H1 (cell line): ENCODE data around the gene FOSB. TPM values are rescaled to one million over a fixed set of nuclear protein-coding genes. Genes with fewer than 3 reads are reported as not detected.

Experiments
- CTCF ChIA-PET: fragments of 300-600 bp; sonication (Branson Sonifier 250); formaldehyde crosslinking; loops from one replicate; lab custom pipeline; 2021; ENCODE audit not compliant: partially characterized antibody; lab: Charles Lee
- POLR2A ChIA-PET: fragments of 300-600 bp; sonication (Branson Sonifier 250); formaldehyde crosslinking; loops from one replicate; lab custom pipeline; 2021; ENCODE audit warnings: inconsistent platforms; ENCODE audit not compliant: partially characterized antibody; lab: Charles Lee
- DNase-seq, 2 experiments: peaks; one replicate each; pipeline versions ENCODE4 v3.0.0 to v3.0.0-alpha.2; 2010 to 2022; ENCODE audit warnings: low spot score in 2 of 2, low read depth in 1 of 2, mixed read lengths in 1 of 2
- FAIRE-seq: peaks from 2 replicates; lab custom pipeline; 2011; peaks lifted over from hg19 to GRCh38; lab: Jason Lieb, UNC
- H2AFZ ChIP-seq: 2 replicates; pipeline ENCODE4 v1.8.1; 2012; ENCODE audit warnings: low read length, inconsistent platforms
- H2AK5ac ChIP-seq: 2 replicates; pipeline ENCODE4 v1.6.1; 2013; ENCODE audit warnings: low read depth, low read length
- H2BK120ac ChIP-seq: replicated peaks from 2 replicates; pipeline ENCODE3; 2013; ENCODE audit warnings: low read depth, low read length, inconsistent platforms
- H2BK12ac ChIP-seq: 2 replicates; pipeline ENCODE4 v1.6.1; 2013; ENCODE audit warnings: low read depth, low read length
- H2BK15ac ChIP-seq: 2 replicates; pipeline ENCODE4 v1.6.1; 2013; ENCODE audit warnings: low read length
- H2BK20ac ChIP-seq: 2 replicates; pipeline ENCODE4 v1.6.1; 2013; ENCODE audit warnings: low read length
- H2BK5ac ChIP-seq: 2 replicates; pipeline ENCODE4 v1.6.1; 2013; ENCODE audit warnings: low read depth, low read length
- H3K14ac ChIP-seq: 2 replicates; pipeline ENCODE4 v1.6.1; 2013; ENCODE audit warnings: inconsistent platforms; ENCODE audit not compliant: insufficient read length
- H3K18ac ChIP-seq: 2 replicates; pipeline ENCODE4 v1.6.1; 2013; ENCODE audit warnings: low read length; ENCODE audit errors: extremely low read depth
- H3K23ac ChIP-seq: 2 replicates; pipeline ENCODE4 v1.6.1; 2013; ENCODE audit warnings: inconsistent platforms; ENCODE audit not compliant: insufficient read length
- H3K23me2 ChIP-seq: 2 replicates; pipeline ENCODE4 v1.6.1; 2013; ENCODE audit warnings: low read depth, low read length
- H3K27ac ChIP-seq: 2 replicates; pipeline ENCODE4 v1.6.1; 2011; ENCODE audit warnings: low read depth, low read length, inconsistent platforms
- H3K27me3 ChIP-seq, 4 experiments: replicated peaks in 1 of 4; 1 replicate in 1 of 4; 2 replicates in 3 of 4; pipeline versions ENCODE4 v1.6.1 to v1.8.1; 2011 to 2013; ENCODE audit warnings: low read length in 3 of 4, mild to moderate bottlenecking in 3 of 4, inconsistent platforms in 2 of 4, mixed read lengths in 2 of 4, moderate library complexity in 1 of 4; ENCODE audit not compliant: control insufficient read depth in 3 of 4, insufficient read depth in 3 of 4; ENCODE audit errors: extremely low read depth in 1 of 4
- H3K36me3 ChIP-seq, 4 experiments: 2 replicates each; pipeline versions ENCODE4 v1.6.1 to v1.8.1; 2011 to 2013; ENCODE audit warnings: mild to moderate bottlenecking in 4 of 4, low read length in 3 of 4, moderate library complexity in 2 of 4, control low read depth in 1 of 4, inconsistent platforms in 1 of 4; ENCODE audit not compliant: insufficient read depth in 4 of 4, control insufficient read depth in 2 of 4
- H3K4ac ChIP-seq: replicated peaks from 2 replicates; pipeline ENCODE3; 2013; ENCODE audit warnings: low read length, low read depth, mixed read lengths, inconsistent platforms; ENCODE audit not compliant: insufficient read length
- H3K4me1 ChIP-seq, 4 experiments: replicated peaks in 1 of 4; 1 replicate in 1 of 4; 2 replicates in 3 of 4; pipeline versions ENCODE4 v1.6.1 to v1.8.1; 2011 to 2013; ENCODE audit warnings: low read length in 3 of 4, inconsistent platforms in 2 of 4, mixed read lengths in 1 of 4; ENCODE audit not compliant: insufficient read depth in 4 of 4, control insufficient read depth in 3 of 4
- H3K4me2 ChIP-seq, 2 experiments: 2 replicates each; pipeline versions ENCODE4 v1.6.1 to v1.8.1; 2011 to 2013; ENCODE audit warnings: low read depth in 2 of 2, low read length in 2 of 2, control low read depth in 1 of 2, inconsistent platforms in 1 of 2, mild to moderate bottlenecking in 1 of 2; ENCODE audit not compliant: insufficient read depth in 1 of 2
- H3K4me3 ChIP-seq, 4 experiments: fragments of 200-600, 300-600 bp in 1 of 4; sonication (generic), shearing (Covaris generic), sonication (Bioruptor Twin) in 1 of 4; 2 replicates each; pipeline versions ENCODE4 v1.5.1 to v1.8.1; 2011 to 2016; ENCODE audit warnings: low read length in 4 of 4, low read depth in 3 of 4, control low read depth in 2 of 4, inconsistent platforms in 2 of 4, mild to moderate bottlenecking in 2 of 4, mixed read lengths in 1 of 4, moderate library complexity in 1 of 4; ENCODE audit not compliant: insufficient read depth in 2 of 4; ENCODE audit errors: extremely low read depth in 1 of 4
- H3K56ac ChIP-seq: replicated peaks from 2 replicates; pipeline ENCODE3; 2013; ENCODE audit warnings: low read depth, mild to moderate bottlenecking, mixed read lengths, low read length, inconsistent platforms; ENCODE audit not compliant: insufficient read length
- H3K79me1 ChIP-seq: 2 replicates; pipeline ENCODE4 v1.6.1; 2013; ENCODE audit warnings: low read depth, low read length, control low read depth
- H3K79me2 ChIP-seq, 2 experiments: 2 replicates each; pipeline versions ENCODE4 v1.6.1 to v1.8.1; 2012 to 2013; ENCODE audit warnings: low read length in 2 of 2, mild to moderate bottlenecking in 2 of 2, inconsistent platforms in 1 of 2; ENCODE audit not compliant: insufficient read depth in 2 of 2, control insufficient read depth in 1 of 2
- H3K9ac ChIP-seq, 4 experiments: replicated peaks in 1 of 4; 1 replicate in 1 of 4; 2 replicates in 3 of 4; pipeline versions ENCODE4 v1.6.1 to v1.8.1; 2011 to 2013; ENCODE audit warnings: low read depth in 3 of 4, low read length in 3 of 4, control low read depth in 2 of 4, mild to moderate bottlenecking in 2 of 4, moderate library complexity in 2 of 4, inconsistent platforms in 1 of 4; ENCODE audit errors: extremely low read depth in 1 of 4
- H3K9me3 ChIP-seq, 2 experiments: 2 replicates each; pipeline versions ENCODE4 v1.6.1 to v1.8.1; 2012 to 2013; ENCODE audit warnings: mild to moderate bottlenecking in 2 of 2, moderate library complexity in 2 of 2, control low read depth in 1 of 2, inconsistent platforms in 1 of 2, low read depth in 1 of 2, low read length in 1 of 2, mixed read lengths in 1 of 2; ENCODE audit not compliant: insufficient read depth in 2 of 2
- H4K20me1 ChIP-seq, 2 experiments: replicated peaks in 1 of 2; 2 replicates each; pipeline versions ENCODE3 to v1.8.1; 2011 to 2013; ENCODE audit warnings: inconsistent platforms in 2 of 2, low read length in 2 of 2, mild to moderate bottlenecking in 1 of 2; ENCODE audit not compliant: insufficient read depth in 2 of 2, control insufficient read depth in 1 of 2
- H4K5ac ChIP-seq: 2 replicates; pipeline ENCODE4 v1.6.1; 2013; ENCODE audit warnings: low read length, low read depth, mixed read lengths, inconsistent platforms; ENCODE audit not compliant: insufficient read length
- H4K8ac ChIP-seq: 2 replicates; pipeline ENCODE4 v1.8.0; 2013; ENCODE audit warnings: mild to moderate bottlenecking, moderate library complexity, low read length, inconsistent platforms; ENCODE audit not compliant: insufficient read depth; ENCODE audit errors: extremely low read depth
- H4K91ac ChIP-seq: replicated peaks from 2 replicates; pipeline ENCODE3; 2013; ENCODE audit warnings: low read length, mixed read lengths, inconsistent platforms; ENCODE audit not compliant: insufficient read length
- ATF2 ChIP-seq: IDR thresholded peaks from 2 replicates; pipeline ENCODE4 v1.6.1; 2012; ENCODE audit warnings: low read length, inconsistent platforms
- KDM4A ChIP-seq: IDR thresholded peaks from one replicate; pipeline ENCODE4 v1.7.1; 2012; ENCODE audit warnings: low read depth, mild to moderate bottlenecking, moderate library complexity, low read length, inconsistent platforms; ENCODE audit not compliant: severe bottlenecking
- POLR2A ChIP-seq, 2 experiments: IDR thresholded peaks; 1 replicate in 1 of 2; 2 replicates in 1 of 2; pipeline ENCODE4 v1.6.1; 2011; ENCODE audit warnings: low read depth in 2 of 2, low read length in 2 of 2, mild to moderate bottlenecking in 2 of 2; ENCODE audit errors: control extremely low read depth in 1 of 2
- SP1 ChIP-seq: IDR thresholded peaks from 2 replicates; pipeline ENCODE4 v1.6.1; 2011; ENCODE audit warnings: low read depth, low read length
- TAF7 ChIP-seq: optimal IDR thresholded peaks from 2 replicates; pipeline ENCODE3; 2011; ENCODE audit warnings: low read depth, mild to moderate bottlenecking, inconsistent platforms, low read length, moderate library complexity, borderline replicate concordance
- YY1 ChIP-seq: IDR thresholded peaks from 2 replicates; pipeline ENCODE4 v1.6.1; 2011; ENCODE audit warnings: low read depth, mild to moderate bottlenecking, low read length
- WGBS, 2 experiments: shearing (Covaris generic) in 1 of 2; methylation state at CpG; one replicate each; pipeline versions ENCODE4 v1.1.6 to v1.1.7; 2013 to 2015; ENCODE audit warnings: low lambda C conversion rate in 2 of 2, mixed read lengths in 2 of 2, inconsistent platforms in 1 of 2, low coverage in 1 of 2, missing lambda C conversion rate in 1 of 2; ENCODE audit not compliant: insufficient replicate concordance in 2 of 2, insufficient coverage in 1 of 2, insufficient read length in 1 of 2; ENCODE audit errors: extremely low coverage in 1 of 2, missing lambda C conversion rate in 1 of 2; 5-methylcytosine and 5-hydroxymethylcytosine counted together
- polyA plus RNA-seq, 7 experiments: library from polyadenylated mRNA; depleted of rRNA in 3 of 7; stranded (reverse) in 5 of 7; unstranded in 2 of 7; fragments of >200 nt in 5 of 7; fragments of 200-250 nt in 2 of 7; gene quantifications; 1 replicate in 5 of 7; 2 replicates in 1 of 7; 4 replicates in 1 of 7; pipeline versions ENCODE4 v1.2.1 to v1.2.3, GENCODE V29; 2011 to 2013; ENCODE audit warnings: missing spikeins in 2 of 7, mixed read lengths in 2 of 7
- total RNA-seq: library from RNA; stranded (reverse); fragmentation: NEBNext Ultra II Directional; extraction: Animal tissue kit (Norgen Biotek cat#: 25700); gene quantifications from 2 replicates; pipeline ENCODE4 v1.2.1, GENCODE V29; 2021

FOSB gene
- total and polyA plus RNA-seq, 2 of the 8 experiments (the other 6 are each of a cell fraction or from before 2014, with no cell fraction given) = 0.44 to 2.7 TPM

GRCh38 chr19:45423589-45424190, 44.1 kb upstream of the FOSB start, which contains the start of gene ERCC1:
TSS of gene ERCC1 (minus strand) at chr19:45423917. CDS start at chr19:45423374, 543 bp downstream.
- Histone ChIP-seq H2BK5ac (peak within 1 kb of the TSS; percentile 92), H3K4ac (peak within 1 kb of the TSS; percentile 95), H2AK5ac (peak within 1 kb of the TSS; percentile 65; the same call in 1 of the 2 replicates), H2AFZ (peak within 1 kb of the TSS; percentile 20; the same call in 1 of the 2 replicates), H3K9ac (peak within 1 kb of the TSS; percentile 55 to 77 (median 58)), H3K4me1 (peaks cover 0 to 11% (median 6%) of the 10 kb centered on the region in 4 experiments; a peak in 6 of 7 replicates), H3K9me3 (no peaks in the 10 kb centered on the region), H3K23ac (no peak within 1 kb of the TSS), H4K91ac (peak within 1 kb of the TSS; percentile 93), H4K20me1 (peaks cover 0 to 6% of the 10 kb centered on the region in 2 experiments), H3K4me2 (peak within 1 kb of the TSS; percentile 95 to 98), H4K5ac (peak within 1 kb of the TSS; percentile 89), H2BK12ac (peak within 1 kb of the TSS; percentile 96), H3K27me3 (no peaks in the 10 kb centered on the region), H3K79me2 (peaks cover 0 to 9% of the 10 kb centered on the region in 2 experiments; a peak in 1 of 4 replicates), H2BK20ac (no peak within 1 kb of the TSS), H3K18ac (peak within 1 kb of the TSS; percentile 96), H3K79me1 (peaks cover 2% of the 10 kb centered on the region; the same call in 1 of the 2 replicates), H4K8ac (peak within 1 kb of the TSS; percentile 92; the same call in 1 of the 2 replicates), H3K56ac (peak within 1 kb of the TSS; percentile 84), H2BK120ac (no peak within 1 kb of the TSS), H3K4me3 (peak within 1 kb of the TSS; percentile 52 to 67 (median 64)), H2BK15ac (peak within 1 kb of the TSS; percentile 97; the same call in 1 of the 2 replicates), H3K14ac (no peak within 1 kb of the TSS), H3K23me2 (peaks cover 13% of the 10 kb centered on the region), H3K36me3 (peaks cover 0 to 10% (median 3%) of the 10 kb centered on the region in 4 experiments; a peak in 4 of 8 replicates), H3K27ac (peak within 1 kb of the TSS; percentile 76)
- CTCF ChIA-PET = interaction anchor here (1.0 to 21.2 kb wide), 4 partner anchors 16 to 51 kb away, joined by 3 to 760 read pairs (median 6); partner anchors contain the start of genes FOSB and PPP1R13L
- no peak for FAIRE-seq
- POLR2A ChIA-PET = interaction anchor here (0.7 to 2.7 kb wide), 17 partner anchors 7 to 218 kb away, joined by 3 to 19 read pairs (median 4); partner anchors contain the start of genes FOSB and PPP1R13L
- peak; percentile 98 to 99 for DNase-seq
- WGBS, 2 experiments = 1% methylated on average over 33 of the region's 37 CpGs; no CpG with 5 or more reads in 1 of the 2 experiments
- TF ChIP-seq ATF2 (peak; percentile 7; the same call in 1 of the 2 replicates), POLR2A (IDR thresholded peaks at IDR 0.05; ENCODE audit: control extremely low read depth in 1 of 2, low read depth in 2 of 2, low read length in 2 of 2) (peak; percentile 62 to 67; a peak in 2 of 3 replicates), SP1 (peak; percentile 84), YY1 (0 out of 2 replicates have a peak, but pooled peaks have one; percentile 12), TAF7 (peak; percentile 95), KDM4A (peak; percentile 22)
